GM21528 (cell line): ENCODE measurements around the gene ERBB2.
"Not testable (repeated sequence)": the region's sequence is repeated elsewhere in the genome, so short reads cannot be mapped to it uniquely, and the experiment has no call there.

Experiments used
- ATAC-seq: cut with Tn5 transposase; IDR thresholded peaks from one replicate; pipeline ENCODE4 v1.9.1; 2021; ENCODE audit warnings: mild to moderate bottlenecking, moderate library complexity; ENCODE audit not compliant: unreplicated experiment, low FRiP score

ERBB2 gene

DNA sequence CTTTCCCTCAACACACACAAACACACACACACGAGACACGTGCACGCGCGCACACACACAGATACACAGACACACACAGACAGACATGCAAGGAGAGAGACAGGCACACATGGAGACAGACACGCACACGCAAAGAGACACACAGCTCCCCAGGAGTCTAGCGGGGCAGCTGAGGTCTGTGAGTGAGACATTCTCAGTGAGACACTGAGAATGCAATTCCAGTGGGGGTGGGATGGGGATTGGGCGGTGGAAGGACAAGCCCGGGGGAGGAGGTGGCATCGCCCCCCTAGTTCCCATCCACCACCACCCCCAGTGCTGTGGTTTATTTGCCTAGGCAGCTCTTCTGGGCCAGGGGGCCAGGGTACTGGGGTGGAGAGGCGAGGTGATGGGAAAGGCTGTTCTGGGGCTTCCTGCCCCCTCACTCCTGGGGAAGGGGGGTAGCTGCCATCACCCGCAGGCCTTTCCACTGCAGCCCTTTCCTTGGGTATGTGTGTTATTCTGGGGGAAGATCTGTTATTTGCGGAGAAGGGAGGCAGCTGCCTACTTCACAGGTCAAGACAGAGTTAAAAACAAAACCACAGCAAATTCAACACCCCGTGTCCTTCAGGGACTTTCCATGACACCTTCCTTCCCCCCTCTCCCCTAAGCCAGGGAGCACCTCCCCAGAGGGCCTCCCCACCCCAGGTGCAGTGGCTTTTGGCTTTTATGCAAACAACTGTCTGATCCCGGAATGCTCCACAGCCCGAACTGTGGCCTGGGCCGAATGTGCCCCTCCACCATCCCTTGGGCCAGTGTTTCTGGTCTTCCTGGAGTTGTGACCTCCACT, 55.9 kb downstream of the ERBB2 start:
- ATAC-seq, result no peak

DNA sequence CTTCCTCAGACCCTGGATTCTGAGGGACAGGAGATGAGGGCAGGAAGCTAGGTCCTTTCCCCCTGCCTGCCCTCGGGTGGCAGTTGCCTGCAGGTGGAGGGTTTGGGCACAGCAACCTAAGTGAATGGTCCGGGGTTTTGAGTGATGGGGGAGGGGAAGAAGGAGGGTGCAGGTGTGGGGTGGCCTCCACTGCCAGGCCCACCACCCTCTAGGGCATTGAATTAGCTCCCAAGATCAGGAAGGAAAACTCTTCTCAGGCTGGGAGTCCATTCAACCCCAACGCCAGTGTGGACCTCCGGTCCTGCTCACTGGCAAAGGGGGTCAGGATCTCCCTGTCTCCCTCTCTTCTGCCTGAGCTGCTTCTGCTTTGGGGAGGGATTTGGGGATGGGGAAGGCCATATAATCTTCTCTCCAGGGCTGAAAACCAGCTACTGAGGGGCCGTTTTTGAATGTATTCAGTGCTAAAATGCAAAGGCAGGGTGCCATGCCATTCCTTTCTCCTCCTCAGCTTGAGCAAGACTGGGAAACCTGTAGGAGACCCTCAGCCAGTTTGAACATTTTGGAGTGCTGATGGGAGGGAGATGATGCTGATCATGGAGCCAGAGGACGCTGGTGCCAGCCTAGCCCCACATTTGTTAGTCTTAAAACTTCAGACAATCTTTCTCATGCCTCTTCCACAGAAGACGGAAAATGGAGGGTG, 56.7 kb downstream of the ERBB2 start:
- no peak for ATAC-seq

DNA sequence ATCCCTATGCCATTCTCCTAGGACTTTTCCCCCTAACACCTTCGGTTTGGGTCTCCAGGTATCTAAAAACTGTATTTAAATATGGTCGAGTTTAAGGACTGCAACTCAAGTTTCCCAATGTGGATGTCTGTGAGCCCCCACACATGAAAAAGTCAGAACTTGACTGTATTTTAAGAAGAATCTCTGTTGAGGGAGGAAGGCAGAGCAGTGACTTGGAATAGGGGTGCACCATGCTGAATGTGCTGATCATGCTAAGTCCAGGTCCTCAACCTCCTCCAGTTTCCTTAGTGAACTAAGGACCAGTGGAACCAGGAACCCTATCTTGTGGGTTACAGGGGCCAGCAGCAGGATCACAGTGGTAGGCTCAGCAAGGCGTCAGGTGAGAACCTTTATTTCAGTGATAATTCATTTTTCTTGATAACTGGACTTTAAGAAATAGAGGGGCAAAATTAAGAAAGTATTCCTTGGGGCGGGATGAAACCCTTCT, 57.4 kb downstream of the ERBB2 start:
- ATAC-seq, result no peak

DNA sequence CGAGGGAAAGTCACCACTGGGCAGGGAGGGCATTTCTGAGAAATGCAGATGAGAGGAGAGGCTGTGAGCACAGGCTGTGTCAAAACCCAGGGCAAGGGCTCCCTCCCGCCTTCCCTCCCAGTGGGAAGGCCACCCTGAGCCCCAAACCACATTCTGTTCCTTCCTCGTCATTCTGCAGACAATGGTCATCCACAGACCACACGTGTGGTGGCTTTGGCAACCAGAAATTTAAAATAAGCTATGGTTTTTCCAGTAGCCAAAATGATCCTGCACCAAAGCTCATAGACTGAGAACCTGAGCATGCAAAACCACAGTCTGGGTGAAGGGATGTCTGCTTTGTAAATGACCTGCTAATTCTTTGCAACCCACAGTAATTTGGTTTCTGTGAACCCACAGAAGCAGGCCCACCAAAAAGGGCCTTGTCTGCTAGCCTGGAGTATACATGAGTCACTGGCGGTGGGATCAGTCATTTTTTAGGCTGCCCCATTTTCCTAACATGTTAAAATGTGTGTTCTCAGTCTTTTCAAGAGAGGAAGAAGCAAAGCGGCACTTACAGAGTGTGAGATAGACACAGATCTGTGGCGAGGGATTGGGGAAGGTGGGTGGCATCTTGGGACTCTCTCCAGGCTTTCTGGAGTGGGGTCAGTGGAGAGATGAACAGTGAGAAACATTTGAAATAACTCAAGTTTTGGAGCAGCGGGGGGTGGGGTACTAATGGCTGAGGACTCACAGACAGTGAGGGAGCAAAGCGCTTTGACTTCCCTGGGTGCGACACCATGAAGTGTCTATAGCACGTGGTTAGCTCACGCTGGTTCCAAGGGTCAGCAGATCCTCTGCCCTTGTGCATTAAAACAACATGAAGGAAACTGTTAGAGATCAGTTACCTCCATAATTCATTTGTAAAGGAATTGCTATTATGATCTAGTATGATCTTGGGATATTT, 58.3 kb downstream of the ERBB2 start:
- no peak for ATAC-seq

DNA sequence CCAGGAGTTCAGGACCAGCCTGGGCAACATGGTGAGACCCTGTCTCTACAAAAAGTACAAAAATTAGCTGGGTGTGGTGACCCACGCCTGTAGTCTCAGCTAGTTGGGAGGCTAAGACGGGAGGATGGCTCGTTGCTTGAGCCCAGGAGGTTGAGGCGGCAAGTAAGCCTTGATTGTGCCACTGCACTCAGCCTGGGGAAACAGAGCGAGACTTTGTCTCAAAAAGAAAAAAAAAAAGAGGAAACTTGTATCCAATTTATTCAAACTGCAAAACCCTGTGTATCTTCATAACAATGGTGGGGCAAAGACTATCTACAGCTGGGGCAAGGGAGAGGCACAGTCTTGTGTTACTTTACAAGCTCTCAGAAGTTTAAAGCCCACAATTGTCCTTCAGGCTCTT, 59.3 kb downstream of the ERBB2 start:
- no peak for ATAC-seq

DNA sequence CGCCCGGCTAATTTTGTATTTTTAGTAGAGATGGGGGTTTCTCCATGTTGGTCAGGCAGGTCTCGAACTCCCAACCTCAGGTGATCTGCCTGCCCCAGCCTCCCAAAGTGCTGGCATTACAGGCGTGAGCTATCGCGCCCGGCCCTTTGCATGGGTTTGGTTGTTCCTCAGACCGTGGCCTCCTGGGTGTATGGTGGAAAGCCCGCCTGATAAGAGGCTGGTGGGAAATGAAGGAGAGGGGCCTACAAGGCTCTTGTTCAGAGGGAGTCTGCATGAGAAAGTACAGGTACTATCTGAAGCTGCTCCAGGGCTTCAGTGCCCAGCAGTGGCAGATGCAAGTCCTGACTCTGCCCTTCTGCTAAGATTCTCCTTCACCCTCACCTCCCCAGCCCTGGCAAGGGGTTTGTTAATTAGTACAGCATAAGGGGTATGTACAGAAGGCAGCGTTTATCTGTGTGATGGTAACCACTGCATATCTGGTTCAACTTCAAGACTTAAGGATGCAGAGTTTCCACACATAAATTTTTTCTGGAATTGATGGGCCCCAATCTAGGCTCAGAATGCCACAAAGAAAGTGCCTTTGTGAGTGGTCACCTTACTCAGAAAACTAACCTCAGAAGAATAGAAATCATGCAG, 62.1 kb downstream of the ERBB2 start:
- no peak for ATAC-seq

DNA sequence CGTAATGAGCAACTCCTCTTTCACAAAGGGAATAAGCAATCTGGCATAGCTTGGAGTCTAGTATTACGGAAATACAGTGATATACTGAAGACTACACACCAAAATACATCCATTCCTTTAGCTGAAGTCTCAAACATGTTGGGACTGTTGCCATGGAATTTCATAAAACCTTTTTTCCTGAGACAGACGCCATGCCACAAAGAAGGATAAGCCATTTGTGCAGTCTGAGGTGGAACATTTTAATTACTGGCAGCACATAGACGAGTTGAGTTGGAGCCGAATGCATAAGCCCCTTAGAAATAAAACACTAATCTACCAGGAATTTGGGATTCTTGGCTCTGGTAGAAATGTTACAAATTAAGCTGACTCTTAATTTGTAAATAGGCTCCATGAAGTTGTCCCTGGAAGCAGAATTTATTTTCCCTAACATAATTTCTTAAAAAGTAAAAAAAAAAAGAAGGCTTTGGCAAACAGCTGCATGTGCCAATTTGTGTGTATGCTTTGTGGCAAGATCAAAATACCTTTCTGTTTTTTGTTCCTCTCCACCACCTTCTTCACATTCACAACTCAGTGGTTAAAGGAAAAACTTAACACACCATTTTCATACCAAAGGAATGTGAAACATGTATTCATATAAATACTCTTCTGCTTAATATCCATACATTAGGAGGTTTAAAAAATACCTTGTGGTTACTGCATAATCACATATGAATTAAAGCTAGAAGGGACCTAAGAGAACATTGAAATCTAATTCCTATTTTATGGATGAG, 63.4 kb downstream of the ERBB2 start:
- no peak for ATAC-seq

DNA sequence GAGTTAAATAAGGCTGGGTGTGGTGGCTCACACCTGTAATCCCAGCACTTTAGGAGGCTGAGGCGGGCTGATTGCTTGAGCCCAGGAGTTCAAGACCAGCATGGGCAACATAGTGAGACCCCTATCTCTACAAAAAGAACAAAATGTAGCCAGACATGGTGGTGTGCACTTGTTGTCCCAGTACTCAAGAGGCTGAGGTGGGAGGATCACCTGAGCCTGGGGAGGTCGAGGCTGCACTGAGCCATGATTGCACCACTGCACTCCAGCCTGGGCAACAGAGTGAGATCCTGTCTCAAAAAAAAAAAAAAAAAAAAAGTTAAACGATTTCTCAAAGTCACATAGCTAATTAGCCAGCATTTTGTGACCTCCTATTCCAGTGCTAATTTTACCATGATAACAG, 64.3 kb downstream of the ERBB2 start:
- ATAC-seq, result not testable (repeated sequence)

DNA sequence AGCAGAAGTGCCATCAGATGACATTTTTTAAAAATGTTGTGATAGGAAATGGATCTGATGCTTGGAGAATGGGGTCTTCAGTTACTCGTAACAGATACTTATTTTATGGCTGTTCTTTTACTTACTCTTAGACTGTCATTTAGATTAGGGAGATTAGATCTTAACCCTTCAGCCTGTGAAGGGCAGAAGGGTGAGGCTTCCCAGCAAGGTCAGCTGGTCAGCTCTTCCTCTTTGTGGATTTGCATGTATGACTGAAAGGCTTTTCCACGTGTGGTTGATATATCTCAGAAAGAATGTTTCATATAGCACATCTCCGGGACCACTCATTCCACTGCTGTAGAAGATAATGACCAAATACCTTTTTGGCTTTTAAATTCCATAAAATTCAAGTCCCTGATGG, 65.3 kb downstream of the ERBB2 start:
- ATAC-seq, result no peak

DNA sequence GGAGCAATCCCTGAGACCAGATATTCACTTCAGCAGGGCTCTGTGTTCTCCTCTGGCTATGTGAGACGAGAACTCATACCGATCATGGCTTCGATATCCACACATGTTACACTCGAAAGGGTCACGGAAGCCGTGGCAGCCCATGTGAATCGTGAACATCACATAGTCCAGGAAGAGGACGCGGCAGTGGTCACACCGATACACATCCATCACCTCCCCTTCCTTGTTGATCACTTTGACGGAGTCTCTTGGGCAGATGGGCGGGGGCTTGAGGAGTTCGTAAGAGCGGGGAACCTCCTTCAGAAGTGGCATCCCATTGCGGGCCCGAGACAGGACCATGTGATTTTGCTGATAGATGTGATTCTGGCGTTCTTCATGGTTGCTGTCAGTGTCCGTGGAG, 65.9 kb downstream of the ERBB2 start:
- ATAC-seq, result no peak

DNA sequence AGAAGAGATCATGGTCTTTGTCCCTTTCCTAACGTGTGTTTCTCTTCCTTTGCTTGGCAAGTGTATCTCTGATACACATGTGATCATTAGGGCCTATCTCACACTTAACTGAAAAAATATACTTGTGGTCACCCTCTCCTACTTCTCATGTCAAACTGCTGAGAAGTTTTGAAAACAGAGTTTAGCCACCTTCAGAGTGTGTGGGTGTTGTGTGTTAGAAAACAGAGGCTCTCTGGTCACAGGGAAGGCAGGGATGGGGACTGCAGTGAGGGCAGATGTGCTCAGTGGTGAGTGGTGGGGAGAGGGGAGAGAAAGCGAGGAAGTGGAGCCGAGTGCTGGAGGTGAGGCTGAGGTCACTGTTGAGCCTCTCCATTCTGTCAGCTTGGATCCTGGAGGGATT, 67.3 kb downstream of the ERBB2 start:
- ATAC-seq, result no peak

DNA sequence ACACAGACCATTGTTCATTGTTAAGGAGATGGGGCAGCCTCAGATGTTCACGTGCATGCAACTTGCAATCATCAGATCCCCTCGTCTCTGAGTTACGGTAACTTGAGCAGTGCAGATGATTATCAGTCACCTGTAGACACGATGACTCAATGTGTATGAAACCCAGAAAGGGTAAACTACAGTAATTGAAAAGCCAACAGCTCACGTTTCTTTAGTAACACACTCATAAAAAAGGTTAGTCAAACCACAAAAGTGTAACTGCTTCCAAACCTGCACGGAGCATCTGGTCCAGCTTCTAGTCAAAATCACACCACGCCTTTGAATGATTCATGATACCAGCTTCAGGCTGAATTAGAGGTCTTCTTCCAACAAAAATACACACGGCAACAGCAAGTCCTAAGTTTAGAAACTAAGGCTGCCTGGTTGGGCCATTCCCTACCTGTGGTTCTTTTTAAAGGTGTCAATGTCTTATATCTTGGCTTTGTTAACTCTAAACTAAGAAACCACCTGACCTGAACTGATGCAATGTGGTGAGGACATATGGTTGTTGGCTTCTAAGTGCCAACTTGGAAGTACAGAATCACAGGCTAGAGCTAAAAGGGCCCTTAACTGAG, 70.2 kb downstream of the ERBB2 start:
- peak; percentile 50 for ATAC-seq

DNA sequence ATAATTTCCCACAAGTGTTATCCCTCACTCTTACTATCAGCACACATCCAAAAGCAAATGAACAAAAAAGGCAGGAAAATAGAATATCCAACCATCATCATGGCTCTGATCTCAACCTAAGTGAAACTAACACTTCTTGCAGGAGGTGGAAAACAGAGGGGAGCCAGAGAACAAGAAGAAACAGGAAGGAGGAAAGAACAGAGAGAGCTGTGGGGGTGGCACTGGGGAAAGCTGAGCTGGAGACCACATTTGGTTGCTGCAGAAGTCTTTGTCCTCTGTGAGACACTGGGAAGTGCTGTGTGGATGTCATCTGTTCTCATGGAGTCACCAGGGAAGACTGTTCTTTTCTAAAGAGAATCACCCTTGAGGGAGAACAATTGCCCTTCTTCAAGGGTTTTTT, 72.6 kb downstream of the ERBB2 start:
- ATAC-seq, result no peak

DNA sequence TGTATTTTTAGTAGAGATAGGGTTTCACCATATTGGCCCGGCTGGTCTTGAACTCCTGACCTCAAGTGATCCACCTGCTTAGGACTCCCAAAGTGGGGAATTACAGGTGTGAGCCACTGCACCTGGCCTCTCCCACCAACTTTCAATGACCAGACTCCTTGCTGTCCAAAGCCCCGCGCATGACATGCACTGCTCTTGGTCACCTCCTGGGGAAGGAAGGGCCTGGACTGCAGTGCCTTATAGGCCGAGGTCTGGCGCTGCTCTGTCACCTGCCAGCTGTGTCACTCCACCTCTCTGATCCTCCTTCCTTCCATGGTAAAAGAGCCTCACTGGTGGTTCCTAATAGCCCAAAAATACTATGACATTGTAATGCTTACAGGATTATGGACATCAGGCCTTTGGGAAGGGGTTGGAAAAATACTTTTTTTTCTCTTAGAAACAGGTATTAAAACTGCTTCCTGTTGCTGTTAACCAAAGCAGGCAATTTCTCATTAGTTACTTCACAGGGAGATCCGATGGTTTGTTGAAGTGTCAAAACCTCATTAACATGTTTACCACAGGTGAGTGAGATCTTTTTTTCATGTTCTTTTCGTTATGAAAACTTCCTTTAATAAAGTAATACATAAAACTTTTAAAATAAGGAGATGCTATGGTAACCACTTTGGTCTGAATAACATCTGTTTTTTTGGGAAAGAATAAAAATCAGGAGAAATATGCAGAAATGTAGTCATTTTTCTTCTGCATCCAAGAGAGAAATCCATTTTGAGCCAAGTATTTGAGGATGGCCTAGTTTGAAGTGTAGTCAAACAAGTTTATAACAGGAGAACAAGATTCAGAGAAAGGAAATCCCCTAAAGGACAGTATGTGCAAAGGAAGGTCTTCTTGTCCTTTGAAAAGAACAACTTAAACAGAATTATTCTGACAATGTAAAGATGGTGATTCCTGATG, 73.4 kb downstream of the ERBB2 start:
- ATAC-seq, result no peak

DNA sequence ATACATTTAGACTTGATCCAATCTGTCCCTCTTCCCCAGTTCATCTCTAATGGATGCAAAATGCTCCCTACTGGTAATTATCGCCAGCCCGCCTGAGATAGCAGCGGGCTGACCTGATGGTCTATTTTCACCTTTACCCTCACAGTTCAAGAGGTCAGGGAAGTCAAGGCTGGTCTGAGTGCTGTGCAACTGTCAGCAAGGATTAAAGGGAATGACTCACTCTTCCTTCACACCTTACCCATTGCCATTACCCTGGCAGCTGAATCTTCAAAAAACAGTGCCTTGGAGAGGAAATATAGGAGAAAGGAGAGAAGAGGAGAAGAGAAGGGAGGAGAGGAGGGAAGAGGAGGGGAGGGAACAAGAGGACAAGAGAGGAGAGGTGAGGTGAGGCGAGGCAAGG, 74.2 kb downstream of the ERBB2 start:
- ATAC-seq, result no peak

DNA sequence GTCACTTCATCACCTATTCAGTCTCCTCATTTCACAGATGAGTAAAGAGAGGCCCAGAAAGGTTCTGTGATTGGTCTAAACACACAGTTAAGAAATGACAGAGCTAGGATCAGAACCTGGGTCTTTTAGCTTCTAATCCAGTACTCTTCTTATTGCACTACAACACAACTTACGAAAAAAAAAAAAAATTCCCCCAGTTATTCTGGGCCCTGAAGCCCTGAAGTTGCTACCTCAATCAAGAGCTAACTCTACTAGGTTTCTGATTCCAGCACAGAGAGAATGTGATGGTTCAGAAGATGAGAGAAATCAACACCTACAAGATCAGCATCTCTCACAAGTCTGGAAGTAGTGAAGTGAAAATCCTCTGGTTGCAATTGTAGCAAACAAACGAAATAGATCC, 75.2 kb downstream of the ERBB2 start:
- ATAC-seq, result no peak

DNA sequence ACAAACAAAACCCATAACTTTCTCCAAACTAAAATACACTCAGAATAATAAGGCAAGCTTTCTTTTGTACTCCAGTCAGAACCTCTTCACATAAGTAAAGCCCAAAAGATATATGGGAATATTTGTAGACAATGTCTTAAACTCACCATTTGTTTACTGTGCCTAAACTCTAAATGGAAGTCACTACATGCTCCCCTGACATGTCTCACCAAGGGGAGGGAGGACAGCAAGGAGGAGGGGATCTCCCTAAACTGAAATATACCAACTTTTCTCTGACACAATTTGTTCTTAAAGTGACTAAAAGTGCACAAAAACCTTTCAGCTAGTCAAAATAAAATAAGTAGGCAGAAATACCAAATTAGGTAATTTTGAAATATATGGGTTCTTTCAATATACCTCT, 76.4 kb downstream of the ERBB2 start:
- ATAC-seq, result no peak
